ENCODE results near the gene NAA10.

Gene NAA10

GRCh38 chrX:153879741-153880439 lies 54.9 kb downstream of the NAA10 start:
- 60% methylated on average over 10 of the region's 12 CpGs for WGBS
- Histone ChIP-seq H3K9me3 (ENCODE audit: insufficient read depth, low read depth, low read length) (no peaks in the 10 kb centered on the region), H3K9ac (ENCODE audit: low read depth, low read length) (no peak overlapping the region), H3K36me3 (ENCODE audit: insufficient read depth, low read length) (no peaks in the 10 kb centered on the region), H3K27me3 (ENCODE audit: insufficient read depth, low read length) (peaks cover 7% of the 10 kb centered on the region), H3K27ac (ENCODE audit: low read depth, low read length) (no peak overlapping the region), H3K4me3 (ENCODE audit: low read length) (peak overlapping the region; percentile 33; the same call in 1 of the 2 replicates), H3K4me1 (ENCODE audit: insufficient read depth, low read length) (peaks cover 46% of the 10 kb centered on the region)
